K562 (cell line): Measurements from ENCODE around the gene PLEKHN1. TPM values are rescaled to one million over a fixed set of nuclear protein-coding genes. Genes with fewer than 3 reads are reported as not detected.

Source experiments
- ATF7 ChIP-seq: fragments of 450-650 bp; IDR thresholded peaks from 2 replicates; pipeline ENCODE4 v1.7.1; 2014; ENCODE audit warnings: mild to moderate bottlenecking, moderate library complexity
- CHD7 ChIP-seq: fragments of 200-600 bp; sonication (generic); IDR thresholded peaks from one replicate; pipeline ENCODE4 v1.6.1; 2012; ENCODE audit warnings: mild to moderate bottlenecking, low read depth, low read length, inconsistent platforms
- CXXC5 ChIP-seq: fragments of 250-450 bp; sonication (Bioruptor Pico); IDR thresholded peaks from 2 replicates; pipeline ENCODE4 v1.8.0; 2022; ENCODE audit warnings: inconsistent platforms, mild to moderate bottlenecking, moderate library complexity
- PCBP1 ChIP-seq: fragments of 200-400 bp; formaldehyde crosslinking; IDR thresholded peaks from 2 replicates; pipeline ENCODE4 v1.6.1; 2018; ENCODE audit warnings: mild to moderate bottlenecking, low read depth, low read length; ENCODE audit not compliant: poor library complexity, severe bottlenecking
- PHB2 ChIP-seq: fragments of 450-650 bp; IDR thresholded peaks from 2 replicates; pipeline ENCODE4 v1.6.1; 2017; ENCODE audit warnings: low read depth
- ZBTB11 ChIP-seq, 3 experiments: fragments of 200-800 bp in 1 of 3; fragments of 250-450 bp in 1 of 3; fragments of 450-650 bp in 1 of 3; sonication (Bioruptor Pico) in 1 of 3; sonication (Bioruptor generic) in 1 of 3; formaldehyde crosslinking in 1 of 3; IDR thresholded peaks; 2 replicates each; pipeline versions ENCODE4 v1.6.1 to v1.8.0; 2016 to 2022; ENCODE audit warnings: mild to moderate bottlenecking in 2 of 3, missing genetic modification characterization in 2 of 3, missing compliant biosample characterization in 1 of 3, moderate library complexity in 1 of 3
- polyA plus RNA-seq, 8 experiments: library from polyadenylated mRNA; depleted of rRNA in 4 of 8; stranded (reverse) in 5 of 8; unstranded in 3 of 8; fragments of >200 nt; fragmentation: Nextera tagmentation in 2 of 8; fragmentation: Illumina TruSeq in 1 of 8; extraction: Ambion mirVana in 2 of 8; extraction: Trizol in 1 of 8; gene quantifications; 2 replicates each; pipeline versions ENCODE4 v1.2.1 to v1.2.3, GENCODE V29; 2011 to 2014; ENCODE audit warnings: inconsistent platforms in 1 of 8, missing spikeins in 1 of 8
- total RNA-seq, 7 experiments: library from RNA; depleted of rRNA in 6 of 7; stranded (reverse); fragments of >200 nt in 6 of 7; fragmentation: Illumina TruSeq in 2 of 7; extraction: Trizol in 2 of 7; gene quantifications; 2 replicates each; pipeline versions ENCODE4 v1.2.1 to v1.2.3, GENCODE V29; 2011 to 2021; ENCODE audit warnings: low replicate concordance in 1 of 7

Gene PLEKHN1
- total and polyA plus RNA-seq, 9 of the 15 experiments (the other 6 are each of a cell fraction or from before 2014, with no cell fraction given): 0.07 to 1.5 (median 0.13) TPM; not detected in 2

- TF ChIP-seq CHD7 (no peak), ATF7 (0 out of 2 replicates have a peak, but pooled peaks have one; percentile 33), ZBTB11 (CRISPR knock-in tag; IDR thresholded peaks at IDR 0.05) (no peak), PHB2 (no peak), CXXC5 (peak; percentile 57), PCBP1 (no peak)
These were observed 32.9 kb downstream of the PLEKHN1 start (continued) for GRCh38 chr1:998995-999724.
